HS-27A (cell line): Measurements from ENCODE around the gene HEXD.

Source experiments
- DNase-seq: peaks from one replicate; pipeline ENCODE4 v3.0.0-alpha.2; 2012; ENCODE audit warnings: low read depth, missing footprints

The HEXD gene

GRCh38 chr17:82416264-82416663, 1.9 kb upstream of the HEXD start:
- no peak for DNase-seq

GRCh38 chr17:82416771-82417170, 1.4 kb upstream of the HEXD start:
- DNase-seq, result no peak

GRCh38 chr17:82419540-82419939, 1.4 kb downstream of the HEXD start:
- DNase-seq, result no peak

GRCh38 chr17:82424001-82424862, 6.1 kb downstream of the HEXD start:
- DNase-seq, result no peak

GRCh38 chr17:82424863-82425159, 6.7 kb downstream of the HEXD start:
- no peak for DNase-seq

- no peak for DNase-seq
Measured at GRCh38 chr17:82428546-82428945, 10.4 kb downstream of the HEXD start.

GRCh38 chr17:82429824-82430223, 11.7 kb downstream of the HEXD start:
- no peak for DNase-seq

GRCh38 chr17:82432017-82432416, 13.9 kb downstream of the HEXD start:
- DNase-seq, result no peak

- DNase-seq, result no peak
Measured at GRCh38 chr17:82433560-82434215, 15.5 kb downstream of the HEXD start.

- no peak for DNase-seq
Measured at GRCh38 chr17:82434216-82434565, 16.0 kb downstream of the HEXD start.

- no peak for DNase-seq
Measured at GRCh38 chr17:82435103-82435502, 17.0 kb downstream of the HEXD start.

- no peak for DNase-seq
Measured at GRCh38 chr17:82435601-82436583, 17.7 kb downstream of the HEXD start.

- DNase-seq, result no peak
Measured at GRCh38 chr17:82436601-82437324, 18.6 kb downstream of the HEXD start.

- DNase-seq, result no peak
Measured at GRCh38 chr17:82437325-82437668, 19.1 kb downstream of the HEXD start.

GRCh38 chr17:82438401-82439193, 20.4 kb downstream of the HEXD start:
- no peak for DNase-seq

GRCh38 chr17:82439194-82439828, 21.2 kb downstream of the HEXD start:
- no peak for DNase-seq

GRCh38 chr17:82439829-82440365, 21.8 kb downstream of the HEXD start:
- DNase-seq, result no peak

GRCh38 chr17:82440469-82440981, 22.4 kb downstream of the HEXD start:
- no peak for DNase-seq

GRCh38 chr17:82440991-82441627, 23.0 kb downstream of the HEXD start:
- DNase-seq, result no peak
